PC-3 (cell line): Measurements from ENCODE around the gene C12orf57.

ENCODE experiments used
- EZH2 ChIP-seq: fragments of 300-600 bp; sonication (generic); IDR thresholded peaks from one replicate; pipeline ENCODE4 v1.6.1; 2017; ENCODE audit warnings: antibody characterized with exemption, mild to moderate bottlenecking, low read length; ENCODE audit not compliant: unreplicated experiment
- TF ChIP-seq, protein P1 (sequence below): fragments of 300-600 bp; sonication (generic); conservative IDR thresholded peaks from 2 replicates; pipeline ENCODE4 v1.5.1; 2017; ENCODE audit warnings: antibody characterized with exemption, low read depth, mild to moderate bottlenecking, low read length

DNA sequence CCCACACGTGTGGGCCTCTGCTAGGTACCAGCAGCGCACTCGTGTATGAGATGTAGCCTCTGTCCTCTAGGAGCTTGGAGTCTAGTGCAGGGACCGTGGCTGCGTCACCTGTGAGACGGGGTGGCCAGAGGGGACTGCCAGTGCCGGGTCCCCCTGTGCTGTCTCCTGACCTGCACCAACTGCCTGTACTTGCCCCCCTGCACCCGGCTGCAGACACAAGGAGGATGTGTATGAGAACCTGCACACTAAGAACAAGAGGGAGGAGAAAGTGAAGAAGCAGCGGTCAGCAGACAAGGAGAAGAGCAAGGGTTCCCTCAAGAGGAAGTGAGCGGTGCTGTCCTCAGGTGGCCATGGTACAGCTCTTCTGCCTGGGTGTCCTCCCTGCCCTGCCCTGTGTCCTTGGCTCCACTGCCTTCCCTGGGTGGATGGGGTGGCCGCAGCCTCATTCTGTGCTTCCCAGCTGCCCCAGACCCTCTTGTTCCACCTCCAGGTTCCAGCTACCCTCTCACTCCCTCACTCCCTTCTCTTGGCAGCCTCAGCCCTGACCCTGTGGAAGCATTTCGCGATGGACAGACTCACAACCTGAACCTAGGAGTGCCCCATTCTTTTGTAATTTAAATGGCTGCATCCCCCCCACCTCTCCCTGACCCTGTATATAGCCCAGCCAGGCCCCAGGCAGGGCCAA, 16.9 kb downstream of the C12orf57 start:
- TF ChIP-seq EZH2: no peak
- TF ChIP-seq, protein P1, sequence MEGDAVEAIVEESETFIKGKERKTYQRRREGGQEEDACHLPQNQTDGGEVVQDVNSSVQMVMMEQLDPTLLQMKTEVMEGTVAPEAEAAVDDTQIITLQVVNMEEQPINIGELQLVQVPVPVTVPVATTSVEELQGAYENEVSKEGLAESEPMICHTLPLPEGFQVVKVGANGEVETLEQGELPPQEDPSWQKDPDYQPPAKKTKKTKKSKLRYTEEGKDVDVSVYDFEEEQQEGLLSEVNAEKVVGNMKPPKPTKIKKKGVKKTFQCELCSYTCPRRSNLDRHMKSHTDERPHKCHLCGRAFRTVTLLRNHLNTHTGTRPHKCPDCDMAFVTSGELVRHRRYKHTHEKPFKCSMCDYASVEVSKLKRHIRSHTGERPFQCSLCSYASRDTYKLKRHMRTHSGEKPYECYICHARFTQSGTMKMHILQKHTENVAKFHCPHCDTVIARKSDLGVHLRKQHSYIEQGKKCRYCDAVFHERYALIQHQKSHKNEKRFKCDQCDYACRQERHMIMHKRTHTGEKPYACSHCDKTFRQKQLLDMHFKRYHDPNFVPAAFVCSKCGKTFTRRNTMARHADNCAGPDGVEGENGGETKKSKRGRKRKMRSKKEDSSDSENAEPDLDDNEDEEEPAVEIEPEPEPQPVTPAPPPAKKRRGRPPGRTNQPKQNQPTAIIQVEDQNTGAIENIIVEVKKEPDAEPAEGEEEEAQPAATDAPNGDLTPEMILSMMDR: no peak
